IPS DF 4.7 (cell line): ENCODE data around the gene VWA5A.
"Not testable (repeated sequence)": the region's sequence is repeated elsewhere in the genome, so short reads cannot be mapped to it uniquely, and the experiment has no call there.

Experiments used
- DNase-seq: peaks from one replicate; pipeline ENCODE4 v3.0.0-alpha.2; 2013; ENCODE audit warnings: low spot score; ENCODE audit errors: extremely low read depth

Gene VWA5A

GRCh38 chr11:124167826-124168231 lies 52.6 kb downstream of the VWA5A start:
- DNase-seq = no peak

DNA sequence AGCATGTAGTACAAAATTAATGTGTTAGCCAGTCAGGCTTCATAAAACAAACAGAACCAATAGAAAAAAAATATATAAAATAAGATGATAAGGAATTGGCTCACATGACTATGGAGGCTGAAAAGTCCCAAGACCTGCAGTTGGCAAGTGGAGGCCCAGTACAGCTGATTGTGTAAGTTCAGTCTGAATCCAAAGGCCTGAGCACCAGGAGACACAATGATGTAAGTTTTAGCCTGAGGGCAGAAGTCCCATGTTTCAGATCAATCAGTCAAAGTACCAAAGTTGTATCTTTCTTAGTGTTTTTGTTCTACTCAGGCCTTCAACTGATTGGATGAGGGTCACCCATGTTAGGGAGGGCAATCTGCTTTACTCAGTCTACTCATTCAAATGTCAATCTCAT lies 53.5 kb downstream of the VWA5A start:
- no peak for DNase-seq

DNA sequence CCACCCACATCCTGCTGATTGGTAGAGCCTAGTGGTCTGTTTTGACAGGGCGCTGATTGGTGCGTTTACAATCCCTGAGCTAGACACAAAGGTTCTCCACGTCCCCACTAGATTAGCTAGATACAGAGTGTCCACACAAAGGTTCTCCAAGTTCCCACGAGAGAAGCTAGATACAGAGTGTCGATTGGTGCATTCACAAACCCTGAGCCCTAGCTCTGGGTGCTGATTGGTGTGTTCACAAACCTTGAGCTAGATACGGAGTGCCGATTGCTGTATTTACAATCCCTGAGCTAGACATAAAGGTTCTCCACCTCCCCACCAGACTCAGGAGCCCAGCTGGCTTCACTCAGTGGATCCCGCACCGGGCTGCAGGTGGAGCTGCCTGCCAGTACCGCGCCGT lies 55.1 kb downstream of the VWA5A start:
- not testable (repeated sequence) for DNase-seq

- no peak for DNase-seq
These were observed 55.7 kb downstream of the VWA5A start for GRCh38 chr11:124170801-124171586.

GRCh38 chr11:124172101-124172500 lies 56.9 kb downstream of the VWA5A start:
- DNase-seq = no peak

- DNase-seq = no peak
These were observed 57.3 kb downstream of the VWA5A start for GRCh38 chr11:124172599-124172998.

DNA sequence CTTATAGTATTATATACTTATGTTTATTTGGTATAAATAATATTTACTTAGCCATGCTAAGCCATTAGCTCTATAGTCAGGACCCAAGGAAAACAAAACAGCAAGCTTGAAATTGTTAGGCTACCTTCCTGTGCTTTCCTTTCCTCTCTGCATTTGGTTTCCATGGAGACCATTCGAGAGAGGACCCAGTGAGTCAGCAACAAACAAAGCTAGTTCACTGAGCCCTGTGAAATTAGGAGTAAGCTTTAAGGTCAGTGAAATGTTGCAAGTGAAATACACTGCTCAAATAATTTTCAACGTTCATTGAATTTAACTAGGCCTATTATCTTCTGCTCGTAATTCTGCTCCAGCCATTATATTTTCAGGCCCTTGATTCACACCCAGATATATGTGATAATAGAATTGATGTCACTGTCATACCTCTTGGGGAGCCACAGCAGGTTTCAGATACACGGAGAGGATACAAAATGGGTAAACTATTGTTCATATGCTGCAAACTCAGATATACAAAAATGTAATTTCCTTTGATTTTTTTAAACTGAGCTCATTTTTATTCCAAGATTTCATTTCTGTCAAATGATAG lies 58.8 kb downstream of the VWA5A start:
- peak; percentile 49 for DNase-seq

- DNase-seq = no peak
These were observed 61.9 kb downstream of the VWA5A start for GRCh38 chr11:124176925-124177715.

DNA sequence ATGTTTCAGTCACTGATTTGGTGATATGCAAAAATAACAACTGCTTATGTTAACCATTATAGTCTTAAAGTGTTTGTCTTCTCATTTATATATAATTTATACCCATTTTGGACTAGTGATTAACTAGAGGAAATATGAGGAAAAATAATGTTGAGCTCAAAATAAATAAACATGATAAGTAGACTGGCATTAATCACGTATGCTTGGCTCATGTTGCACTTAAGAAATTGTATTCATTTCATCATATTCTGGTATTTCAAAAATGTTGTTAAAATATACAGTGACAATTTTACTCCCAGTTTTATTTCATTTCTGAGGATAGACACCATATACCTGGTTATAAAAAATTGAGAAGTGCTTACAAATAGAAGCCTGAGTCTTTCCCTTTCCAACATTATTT lies 64.1 kb downstream of the VWA5A start:
- no peak for DNase-seq

- DNase-seq = no peak
These were observed 67.8 kb downstream of the VWA5A start, which contains the start of gene OR10D3 for GRCh38 chr11:124183068-124183467. Gene OR10D3, plus strand, starts transcription at chr11:124183345. Its CDS starts 1,925 bp downstream, at chr11:124185270.

DNA sequence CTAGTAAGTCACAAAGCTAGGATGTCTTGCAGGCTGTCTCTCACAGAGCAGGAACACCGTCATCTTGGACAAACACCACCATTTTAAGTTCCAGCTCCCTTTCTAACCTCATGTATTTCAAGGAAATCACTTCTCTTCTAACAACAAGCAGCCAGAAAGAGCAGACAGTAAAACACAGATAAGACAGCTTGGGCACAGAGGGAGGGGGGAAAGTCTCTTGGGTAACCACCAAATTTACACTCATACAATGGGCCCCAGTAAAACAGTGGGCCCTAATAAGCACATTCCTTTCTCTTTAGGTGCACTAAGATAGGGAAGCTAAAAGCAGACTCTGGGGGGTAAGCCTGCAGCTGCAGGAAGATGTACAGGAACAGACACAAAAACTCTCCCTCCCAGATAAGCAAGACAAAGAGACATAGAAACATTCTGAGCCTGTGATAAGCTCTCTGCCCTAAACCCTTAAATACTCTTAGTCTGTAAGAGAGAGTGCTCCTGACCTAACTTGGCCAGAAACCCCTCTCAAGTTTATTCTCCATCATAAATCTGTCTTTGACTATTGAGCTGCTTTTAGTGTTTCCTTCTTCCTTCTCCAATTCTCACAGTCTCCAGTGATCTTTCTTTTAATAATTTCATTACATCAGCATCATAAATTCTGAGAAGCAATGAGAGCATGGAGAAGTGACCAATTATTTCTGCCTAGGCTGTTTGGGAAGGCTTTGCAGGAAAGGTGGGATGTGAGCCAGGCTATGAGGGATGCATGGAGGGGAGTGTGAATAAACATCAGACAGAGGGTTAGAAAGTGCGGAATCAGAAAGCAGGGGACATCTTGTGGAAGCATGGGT lies 75.3 kb downstream of the VWA5A start:
- DNase-seq = no peak

GRCh38 chr11:124193221-124194010 lies 78.2 kb downstream of the VWA5A start:
- DNase-seq = no peak

GRCh38 chr11:124194293-124195188 lies 79.3 kb downstream of the VWA5A start:
- DNase-seq = no peak

GRCh38 chr11:124195189-124195734 lies 80.0 kb downstream of the VWA5A start:
- peak; percentile 44 for DNase-seq
